AG09309 (cell line): ENCODE measurements around the gene MARCHF6.
A peak's percentile ranks its signal among the peaks of the same experiment; 100 is the strongest.

ENCODE experiments used
- DNase-seq: peaks from one replicate; pipeline ENCODE4 v3.0.0-alpha.2; 2010; ENCODE audit warnings: low read depth
- H3K4me3 ChIP-seq: 2 replicates; pipeline ENCODE4 v1.5.1; 2011; ENCODE audit warnings: mild to moderate bottlenecking, low read depth, low read length, moderate library complexity; ENCODE audit not compliant: control insufficient read depth
- CTCF ChIP-seq: IDR thresholded peaks from 2 replicates; pipeline ENCODE4 v1.5.1; 2011; ENCODE audit warnings: mild to moderate bottlenecking, low read depth, low read length, inconsistent platforms; ENCODE audit not compliant: insufficient read depth, control insufficient read depth; ENCODE audit errors: missing control alignments

The MARCHF6 gene

GRCh38 chr5:10353241-10354047, at the start of gene MARCHF6:
MARCHF6 (plus strand) TSS chr5:10353695; CDS start chr5:10353899, 204 bp downstream.
- TF ChIP-seq CTCF = no peak
- H3K4me3 ChIP-seq = peak within 1 kb of the TSS; percentile 97
- peak; percentile 32 for DNase-seq

- no peak for DNase-seq
- TF ChIP-seq CTCF = no peak
- no peak overlapping the region for H3K4me3 ChIP-seq
These were observed 49.8 kb upstream of the MARCHF6 start for GRCh38 chr5:10303699-10304170.

- no peak for DNase-seq
- H3K4me3 ChIP-seq = no peak overlapping the region
- TF ChIP-seq CTCF = no peak
These were observed 48.6 kb upstream of the MARCHF6 start for GRCh38 chr5:10304932-10305331.

- no peak for DNase-seq
- H3K4me3 ChIP-seq = peak overlapping the region; percentile 46
- TF ChIP-seq CTCF = no peak
These were observed 47.4 kb upstream of the MARCHF6 start for GRCh38 chr5:10306114-10306513.

GRCh38 chr5:10306806-10307205, 46.7 kb upstream of the MARCHF6 start:
- TF ChIP-seq CTCF = no peak
- peak overlapping the region; percentile 46 for H3K4me3 ChIP-seq
- DNase-seq = no peak

GRCh38 chr5:10307206-10308148, 46.0 kb upstream of the MARCHF6 start, which contains the start of gene CMBL:
CMBL (minus strand) TSS chr5:10307902; CDS start chr5:10290762, 17,140 bp downstream.
- no peak for DNase-seq
- no peak for TF ChIP-seq CTCF
- H3K4me3 ChIP-seq = peak within 1 kb of the TSS; percentile 46
